GM19468 (cell line): ENCODE measurements around the gene WARS2.

ENCODE experiments used
- ATAC-seq: cut with Tn5 transposase; IDR thresholded peaks from one replicate; pipeline ENCODE4 v1.9.1; 2021; ENCODE audit warnings: mild to moderate bottlenecking, moderate library complexity, moderate number of reproducible peaks; ENCODE audit not compliant: unreplicated experiment; ENCODE audit errors: extremely low read depth

WARS2 gene

DNA sequence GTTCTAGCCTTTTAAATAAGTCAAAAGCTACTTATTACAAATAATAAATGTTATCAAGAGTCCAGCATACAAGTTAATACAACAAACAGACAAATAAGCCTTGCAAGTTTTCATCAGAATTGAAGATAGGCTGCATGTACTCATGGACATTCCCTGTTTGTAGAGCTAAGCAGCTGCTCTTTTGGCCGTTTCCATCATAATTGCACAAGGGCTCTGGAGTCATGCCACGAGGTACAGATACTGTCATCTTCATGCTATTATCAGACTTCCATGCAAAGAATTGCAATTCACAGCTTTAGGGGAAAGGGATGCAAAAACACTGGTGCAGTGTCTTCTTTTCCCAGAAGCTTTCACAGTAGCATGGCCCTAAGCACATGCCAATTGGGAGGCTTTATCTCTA lies 99.5 kb downstream of the WARS2 start:
- ATAC-seq, result no peak

DNA sequence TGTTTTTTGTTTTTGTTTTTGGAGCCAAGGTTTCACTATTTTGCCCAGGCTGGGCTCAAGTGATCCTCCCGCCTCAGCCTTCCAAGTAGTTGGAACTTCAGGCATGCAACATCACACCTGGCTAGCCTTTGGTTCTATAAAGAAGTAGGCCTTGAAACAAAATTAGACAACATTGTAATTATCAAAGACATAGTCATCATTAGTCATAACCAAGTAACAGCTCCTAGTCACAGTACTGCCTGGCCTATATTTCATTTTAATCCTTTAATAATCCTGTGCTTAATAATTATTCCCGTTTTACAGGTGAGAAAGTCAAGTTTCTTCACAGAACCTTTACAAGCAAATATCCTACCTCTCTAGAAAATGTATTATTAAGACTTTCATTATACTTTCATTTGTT lies 100.0 kb downstream of the WARS2 start:
- ATAC-seq, result no peak

DNA sequence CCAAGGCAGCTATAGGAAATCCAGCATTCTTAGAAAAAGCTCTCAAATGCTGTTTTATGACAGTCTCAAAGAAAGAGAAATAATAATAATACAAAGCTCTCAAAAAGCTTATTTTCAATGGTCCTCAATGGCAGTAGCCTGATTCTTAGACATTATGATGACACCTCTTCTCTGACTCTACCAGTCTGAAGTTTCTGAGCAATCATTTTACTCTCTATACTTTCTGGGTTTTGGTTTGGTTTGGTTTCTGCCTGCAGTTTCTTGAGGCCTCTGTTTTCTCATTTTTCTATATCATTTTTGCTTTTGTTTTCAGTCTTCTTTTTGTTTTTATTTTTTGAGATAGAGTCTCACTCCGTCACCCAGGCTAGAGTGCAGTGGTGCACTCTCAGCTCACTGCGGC lies 102.1 kb downstream of the WARS2 start:
- ATAC-seq, result no peak

DNA sequence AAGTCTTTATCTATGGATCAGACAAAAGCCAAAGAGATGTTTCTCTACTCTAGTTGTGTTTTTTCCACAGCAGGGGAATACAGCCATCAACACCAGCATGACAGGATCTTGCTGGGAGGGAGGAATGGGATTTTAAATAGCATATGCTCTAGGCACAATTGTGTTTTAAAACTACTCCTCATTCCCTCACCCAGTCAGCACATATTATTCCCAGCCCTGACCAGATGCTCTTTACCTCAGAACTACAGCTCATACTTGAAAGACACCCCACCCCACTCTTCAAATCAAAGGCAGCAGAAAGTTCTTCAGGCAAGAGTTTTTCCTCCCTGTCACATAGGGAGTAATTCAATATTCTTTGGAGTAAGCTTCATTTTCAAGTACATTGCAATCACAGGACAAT lies 106.1 kb downstream of the WARS2 start:
- no peak for ATAC-seq

DNA sequence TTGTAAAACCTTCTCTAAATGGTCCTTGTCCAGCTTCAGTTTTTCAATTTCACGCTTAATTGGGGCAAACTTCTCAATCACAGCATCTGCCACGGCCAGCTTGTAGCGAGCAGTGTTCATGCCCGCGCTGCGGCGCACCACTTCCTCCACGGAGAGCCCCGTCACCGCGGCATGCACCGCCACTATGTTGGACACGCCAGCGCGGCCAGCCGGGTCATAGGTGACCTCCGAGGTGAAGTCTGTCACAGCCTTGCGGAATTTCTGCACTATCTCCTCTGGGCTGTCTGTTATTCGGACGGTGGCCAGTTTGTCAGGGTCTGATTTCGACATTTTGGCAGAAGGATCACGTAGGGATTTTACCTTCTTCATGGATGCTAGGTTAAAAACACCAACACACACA lies 107.5 kb downstream of the WARS2 start:
- ATAC-seq, result no peak

DNA sequence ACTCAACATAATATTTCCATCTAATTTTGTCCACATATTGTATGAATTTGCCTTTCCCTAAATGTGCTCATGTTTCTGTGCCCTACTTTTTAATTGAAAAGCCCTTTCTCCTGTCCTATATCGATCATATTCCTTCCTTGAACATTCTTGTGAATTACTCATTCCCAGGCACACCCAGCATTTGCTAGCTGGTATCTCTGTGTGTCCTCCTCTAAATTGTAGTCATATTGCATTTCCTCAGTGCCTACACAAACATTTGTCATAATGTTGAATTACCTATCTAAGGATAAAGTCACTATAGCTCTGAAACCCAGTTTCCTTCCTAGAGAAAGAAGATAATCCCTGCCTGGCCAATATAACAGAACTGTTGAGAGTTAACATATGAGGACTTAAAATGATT lies 112.7 kb downstream of the WARS2 start:
- ATAC-seq, result no peak

DNA sequence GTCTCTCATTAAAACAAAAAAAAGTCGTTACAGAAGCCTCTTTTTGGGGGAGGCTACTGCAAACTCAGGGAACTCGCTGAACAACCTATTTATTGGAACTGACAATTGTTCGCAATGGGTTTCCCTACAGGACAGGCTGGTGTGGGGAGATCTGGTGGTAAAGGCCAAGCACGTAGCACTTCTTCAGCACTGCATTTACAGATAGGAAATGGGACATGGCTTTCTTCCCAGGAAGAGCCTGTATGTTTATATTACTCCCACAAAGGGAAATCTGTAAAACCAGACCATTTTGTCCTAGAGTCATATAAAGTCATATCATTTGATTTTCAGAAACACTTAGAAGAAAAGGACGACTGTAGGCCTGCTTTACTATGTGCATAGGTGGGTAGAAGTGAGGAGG lies 113.5 kb downstream of the WARS2 start:
- ATAC-seq, result no peak

DNA sequence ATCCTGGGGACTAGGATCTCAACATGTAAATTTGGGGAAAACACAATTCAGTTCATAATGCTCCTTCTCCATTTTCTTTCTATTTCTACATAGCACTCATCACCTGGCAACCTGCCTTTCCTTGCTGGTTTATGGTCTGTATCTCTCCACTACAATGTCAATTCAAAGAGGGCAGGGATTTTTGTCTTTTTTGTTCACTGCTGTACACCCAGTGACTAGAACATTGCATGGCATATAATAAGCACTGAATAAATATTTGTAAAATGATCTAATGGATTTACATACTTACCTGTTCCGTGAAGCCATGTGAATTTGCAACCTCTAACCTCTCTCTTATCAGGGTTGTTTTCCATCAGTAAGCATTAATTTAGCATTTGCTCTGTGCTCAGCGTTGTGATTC lies 124.9 kb downstream of the WARS2 start:
- no peak for ATAC-seq

DNA sequence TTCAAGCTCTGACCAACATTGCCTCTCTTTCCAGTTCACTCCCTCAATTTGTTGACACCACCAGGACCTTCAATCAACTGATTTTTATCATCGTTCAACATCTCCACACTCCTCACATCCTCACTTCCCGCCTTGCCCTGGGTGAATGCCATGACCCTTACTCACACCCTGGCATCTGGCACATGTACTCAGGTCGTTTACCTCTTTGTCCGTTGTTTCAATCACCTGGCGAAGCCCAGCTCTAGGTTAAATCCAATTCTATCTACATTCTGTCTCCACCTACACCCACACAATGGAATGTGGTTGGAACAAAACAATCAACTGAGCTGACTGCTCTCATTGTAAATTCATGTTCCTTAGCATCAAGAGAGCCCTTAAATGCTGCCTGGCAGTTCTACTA lies 128.1 kb downstream of the WARS2 start:
- ATAC-seq, result no peak

DNA sequence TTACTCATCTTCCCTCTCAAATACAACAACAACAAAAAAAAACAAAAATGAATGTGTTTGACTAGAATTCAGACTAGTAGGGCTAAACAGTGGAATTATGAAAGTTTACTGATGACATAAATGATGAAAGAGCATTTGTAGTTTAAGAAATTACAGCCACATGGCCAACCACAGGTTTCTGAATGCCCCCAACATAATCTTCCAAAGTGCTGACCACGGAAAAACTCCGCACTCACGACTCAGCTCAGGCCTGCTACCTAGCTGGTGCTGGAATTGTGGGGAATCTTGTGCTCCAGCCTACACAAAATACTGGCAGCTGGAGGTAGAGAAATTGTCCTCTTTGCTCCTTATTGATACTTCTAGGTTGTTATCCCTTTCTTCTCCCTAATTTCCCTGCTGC lies 128.7 kb downstream of the WARS2 start:
- ATAC-seq, result no peak

DNA sequence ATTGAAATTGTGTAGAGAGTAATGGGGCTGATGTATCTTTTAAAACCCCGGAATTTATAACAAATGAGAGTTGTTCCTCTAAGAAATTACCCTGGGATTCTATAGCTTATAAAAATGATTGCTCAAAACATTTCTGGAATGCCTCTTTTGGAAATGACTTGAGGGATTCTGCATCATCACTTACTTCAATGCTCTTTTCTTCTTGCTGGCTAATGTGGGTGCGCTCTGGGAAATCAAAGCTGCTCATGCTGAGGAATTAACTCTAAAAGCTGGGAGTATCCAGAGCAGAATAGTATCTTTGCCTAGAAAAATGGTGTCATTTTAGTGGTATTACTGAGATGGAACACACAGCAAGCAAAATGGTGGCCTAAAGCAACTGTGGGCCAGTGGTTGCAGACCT lies 129.3 kb downstream of the WARS2 start:
- no peak for ATAC-seq

DNA sequence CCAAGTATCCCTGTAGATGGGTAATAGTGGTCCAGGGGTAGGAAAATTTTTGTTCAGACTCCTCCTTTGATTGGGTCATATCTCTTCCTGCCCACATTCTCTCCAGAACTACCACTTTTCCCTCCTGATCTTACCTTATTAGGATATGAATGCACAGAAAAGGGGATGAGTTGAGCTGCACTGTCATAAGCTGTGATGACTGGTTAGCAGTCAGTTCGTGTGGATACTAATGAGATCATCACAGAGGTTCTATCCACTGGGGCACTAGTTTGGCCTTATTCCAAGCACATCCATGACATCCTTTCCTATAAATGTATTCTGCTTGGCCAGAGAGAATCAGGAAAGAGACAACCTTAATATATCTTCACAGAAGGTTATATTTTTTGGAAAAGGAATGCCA lies 130.3 kb downstream of the WARS2 start:
- no peak for ATAC-seq

DNA sequence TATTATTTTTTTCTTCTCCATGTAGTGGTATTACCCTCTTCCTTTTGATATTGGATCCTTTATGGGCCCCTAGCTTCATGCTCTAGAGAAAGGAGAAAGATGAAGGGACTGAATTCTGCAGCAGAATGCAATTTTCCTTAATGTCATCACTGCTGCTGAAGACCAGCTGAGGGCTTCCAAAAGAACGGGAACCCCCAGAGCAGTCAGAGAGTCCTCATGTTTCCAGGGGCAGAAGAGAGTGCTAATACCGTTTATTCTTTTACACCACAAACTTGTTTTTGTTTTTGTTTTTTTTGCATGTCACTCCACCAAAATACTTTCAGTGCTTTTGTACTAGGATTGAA lies 131.2 kb downstream of the WARS2 start:
- ATAC-seq, result no peak

DNA sequence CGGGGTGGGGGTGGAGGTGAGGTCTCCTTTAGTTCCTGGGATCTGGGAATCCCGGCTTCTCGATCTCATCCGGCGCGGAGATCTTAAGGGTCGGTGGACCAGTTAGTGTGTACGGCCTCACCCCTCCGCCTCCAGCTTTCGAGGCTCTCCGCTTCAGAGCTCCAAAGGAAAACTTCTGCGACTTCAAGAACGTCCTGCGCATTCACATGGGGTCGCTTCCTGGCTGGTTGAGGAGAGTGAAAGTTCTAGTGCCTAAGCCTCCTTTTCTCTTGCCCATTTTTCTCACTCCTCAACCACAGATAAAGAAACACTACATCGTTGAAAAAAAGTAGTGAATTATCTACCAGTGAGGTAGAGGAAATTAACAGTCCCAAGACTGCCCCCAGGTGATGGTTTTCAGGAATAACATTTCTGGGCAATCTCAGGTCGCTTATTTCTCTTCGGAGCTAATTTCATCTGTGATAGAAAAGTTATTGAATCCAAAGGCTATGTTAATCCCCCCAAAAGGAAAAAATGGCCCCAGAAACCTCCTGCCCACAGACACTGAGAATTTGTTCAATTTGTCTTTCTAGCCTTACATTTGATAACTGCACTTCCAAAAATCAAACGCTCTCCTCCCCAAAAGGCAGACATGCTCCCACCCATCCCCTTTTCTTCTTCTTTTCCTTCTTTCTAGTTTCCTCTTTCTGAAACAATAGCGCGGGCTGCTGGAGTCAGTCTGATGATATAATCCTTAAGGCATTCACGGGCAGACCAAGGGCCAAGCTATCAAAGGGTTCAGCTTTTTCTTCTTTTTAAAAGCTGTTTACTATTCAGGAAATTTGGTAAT lies 131.8 kb downstream of the WARS2 start:
- peak; percentile 19 for ATAC-seq

DNA sequence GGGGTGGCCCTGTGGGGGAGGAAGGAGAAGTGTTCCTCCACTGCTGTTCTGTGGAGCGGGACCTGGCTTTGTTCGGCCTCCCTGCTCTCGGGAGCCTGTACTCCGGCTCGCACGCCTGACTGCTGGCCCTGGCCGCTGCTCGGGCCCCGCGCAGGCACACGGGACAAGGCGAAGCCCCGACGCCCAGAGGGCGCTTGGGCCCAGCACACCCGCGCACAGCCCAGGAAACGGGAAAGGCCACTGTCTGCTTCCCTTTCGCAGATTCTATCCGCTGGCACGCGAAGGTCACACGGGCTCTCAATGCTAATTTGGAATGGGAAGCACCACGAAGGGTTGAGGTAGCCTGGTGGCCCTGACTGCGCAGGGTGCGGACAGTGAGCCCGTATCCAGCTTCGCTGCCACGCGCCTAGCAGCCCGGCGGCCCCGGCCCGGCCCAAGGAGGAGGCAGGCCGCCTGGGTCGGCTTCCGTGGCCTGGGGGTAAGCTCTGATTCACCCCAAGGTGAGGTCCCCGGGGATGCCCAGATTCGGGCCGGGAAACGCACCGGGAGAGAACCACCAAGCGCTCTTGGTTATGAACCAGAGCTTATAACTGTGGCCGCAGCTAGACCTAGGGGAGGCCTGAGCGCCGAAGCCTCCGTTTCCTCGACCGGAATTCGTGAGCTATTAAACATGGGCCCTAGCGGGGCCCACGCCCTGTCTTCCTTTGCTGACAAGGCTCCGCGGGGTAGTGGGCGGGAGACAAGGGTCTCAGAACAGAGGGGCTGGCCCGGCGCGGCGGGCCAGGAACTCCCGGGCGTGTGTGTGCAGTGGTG lies 132.6 kb downstream of the WARS2 start:
- no peak for ATAC-seq

DNA sequence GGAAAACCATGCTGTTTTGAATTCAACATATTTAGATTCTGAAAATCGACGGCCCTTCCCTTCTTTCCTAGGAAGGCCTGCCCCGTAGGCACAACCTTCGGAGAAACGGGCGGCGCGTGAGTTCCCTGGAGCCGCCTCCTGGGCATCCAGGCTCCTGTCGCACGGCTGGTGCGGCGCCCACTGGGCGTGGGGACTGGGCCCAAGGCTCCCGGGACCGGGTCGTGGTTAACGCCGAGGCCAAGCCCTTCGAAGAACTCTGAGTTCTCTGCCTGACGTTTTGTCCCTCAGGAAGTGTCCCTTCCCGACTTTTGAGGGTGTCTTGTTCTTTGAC lies 133.1 kb downstream of the WARS2 start:
- ATAC-seq, result no peak

DNA sequence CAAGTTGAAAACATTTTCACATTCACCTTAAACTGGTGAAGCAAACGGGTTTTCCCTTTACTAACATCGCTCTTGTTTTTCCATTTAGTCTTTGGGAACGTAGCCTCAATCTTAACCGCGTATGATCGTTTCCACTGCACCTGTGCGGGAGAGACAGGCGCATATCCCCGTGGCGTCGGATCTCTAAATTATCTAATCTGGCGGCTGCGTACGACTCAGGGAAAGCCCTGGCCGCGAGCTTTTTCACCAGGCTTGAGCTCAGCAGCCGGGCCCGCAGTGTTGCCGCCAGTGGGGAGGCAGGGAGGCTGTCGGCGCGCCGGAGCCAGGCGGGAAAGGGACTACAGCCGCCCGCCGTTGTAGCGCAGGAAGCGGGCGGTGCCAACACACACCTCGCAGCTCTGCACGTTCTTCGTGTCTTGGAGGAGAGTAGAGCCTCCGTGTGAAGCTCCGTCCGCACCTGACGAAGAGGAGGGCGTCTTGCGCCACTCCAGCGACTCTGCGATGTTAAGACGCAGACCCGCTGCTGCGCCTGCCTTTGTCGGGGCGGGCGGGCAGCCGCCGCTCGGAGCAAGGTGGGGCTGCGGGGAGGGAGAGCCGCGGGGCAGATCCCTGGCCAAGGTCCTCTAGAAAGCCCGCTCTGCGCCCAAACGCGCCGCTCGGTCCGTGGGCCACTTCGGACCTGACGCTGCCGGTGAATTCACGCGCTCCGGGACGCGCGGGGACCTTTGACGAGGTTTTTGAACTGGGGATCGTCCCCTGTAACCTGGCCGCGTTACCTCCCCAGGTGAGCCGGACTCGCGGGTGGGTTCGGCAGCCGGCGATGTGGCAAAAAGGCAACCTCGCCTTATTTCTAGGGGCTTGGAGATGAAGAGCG lies 133.8 kb downstream of the WARS2 start:
- ATAC-seq, result no peak

DNA sequence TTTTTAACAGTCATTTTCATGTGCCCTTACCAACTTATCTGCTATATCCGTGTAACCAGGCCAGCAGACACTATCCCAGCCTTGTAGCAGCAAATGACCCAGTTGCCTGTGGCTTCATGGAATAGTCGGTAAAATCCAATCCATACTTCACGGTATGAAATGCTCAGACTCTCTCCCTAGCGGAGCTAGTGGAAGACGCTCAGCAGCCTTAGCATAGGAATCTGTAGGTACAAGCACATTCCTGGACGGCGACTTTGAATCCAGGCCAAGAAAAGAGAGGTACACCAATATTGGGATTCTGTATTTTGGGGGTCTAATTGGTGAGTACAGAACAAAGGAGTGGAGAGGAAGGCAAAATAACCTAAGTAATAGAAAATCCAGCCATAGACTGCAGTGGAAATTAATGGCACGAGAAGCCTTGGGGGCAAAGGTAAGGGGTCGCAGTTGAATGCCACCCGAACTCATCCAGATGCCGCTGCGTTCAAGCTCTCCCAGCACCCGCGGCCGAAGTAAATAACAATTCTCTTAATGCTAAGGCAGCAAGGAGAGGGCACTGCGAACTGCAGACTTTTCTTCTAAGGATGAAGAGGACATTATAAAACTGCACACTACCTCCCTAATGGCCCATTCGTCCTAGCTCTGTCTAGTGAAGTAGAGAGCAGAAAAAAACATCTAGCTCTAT lies 134.6 kb downstream of the WARS2 start:
- ATAC-seq, result no peak

DNA sequence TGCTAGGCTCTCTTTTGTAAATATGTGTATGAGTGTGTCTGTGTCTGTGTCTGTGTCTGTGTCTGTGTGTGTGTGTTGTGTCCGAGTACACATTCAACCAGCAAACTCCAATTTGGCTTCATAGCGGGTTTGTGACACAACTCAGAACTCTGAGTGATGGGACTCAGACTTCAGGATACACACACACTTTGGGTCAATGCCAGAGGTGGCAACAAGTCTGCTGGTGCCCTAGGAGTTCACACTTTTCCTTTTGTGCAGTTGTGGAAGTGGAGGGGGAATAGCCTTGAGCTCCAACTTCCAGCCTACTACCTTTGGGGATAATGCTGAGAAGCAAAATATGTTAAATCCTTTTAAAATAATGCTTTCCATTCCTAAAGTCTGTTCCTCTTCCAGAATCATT lies 135.7 kb downstream of the WARS2 start:
- ATAC-seq, result no peak

DNA sequence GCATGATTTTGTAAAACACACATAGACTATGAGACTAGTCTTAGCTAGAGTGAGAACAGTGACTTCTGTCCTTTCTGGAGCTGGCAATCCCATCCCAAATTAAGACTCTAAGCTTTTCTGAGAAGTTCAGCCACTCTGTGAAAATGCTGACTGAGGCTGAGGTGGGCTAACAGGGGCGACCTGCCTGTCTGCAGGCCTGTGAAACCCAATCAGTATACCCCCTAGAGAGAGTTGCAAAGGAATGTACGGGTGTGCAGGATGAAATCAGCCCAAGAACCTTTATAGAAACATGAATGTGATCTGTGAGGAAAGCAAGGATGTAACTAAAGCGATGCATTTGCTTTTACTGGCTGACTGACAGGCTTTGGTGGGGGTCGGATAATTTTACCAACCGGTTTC lies 136.3 kb downstream of the WARS2 start:
- ATAC-seq, result no peak
